GM10266 (cell line): ENCODE results near the gene LGALS8.

ENCODE experiments used
- DNase-seq: peaks from one replicate; pipeline ENCODE4 v3.0.0; 2012; ENCODE audit errors: extremely low spot score
- CTCF ChIP-seq: IDR thresholded peaks from 2 replicates; pipeline ENCODE4 v1.5.1; 2012; ENCODE audit warnings: mild to moderate bottlenecking, low read depth; ENCODE audit not compliant: control insufficient read depth, insufficient read depth; ENCODE audit errors: missing control alignments

Gene LGALS8

GRCh38 chr1:236543065-236543669 is 19.4 kb downstream of the LGALS8 start:
- DNase-seq = no peak
- TF ChIP-seq CTCF = no peak

GRCh38 chr1:236545621-236546169 is 21.9 kb downstream of the LGALS8 start:
- no peak for DNase-seq
- TF ChIP-seq CTCF = no peak

GRCh38 chr1:236548452-236548851 is 24.7 kb downstream of the LGALS8 start:
- DNase-seq = no peak
- no peak for TF ChIP-seq CTCF

- no peak for DNase-seq
- TF ChIP-seq CTCF = no peak
Measured at GRCh38 chr1:236550961-236551851, 27.4 kb downstream of the LGALS8 start.

- TF ChIP-seq CTCF = no peak
- DNase-seq = no peak
Measured at GRCh38 chr1:236552096-236552495, 28.3 kb downstream of the LGALS8 start.

- DNase-seq = no peak
- no peak for TF ChIP-seq CTCF
Measured at GRCh38 chr1:236552901-236553300, 29.1 kb downstream of the LGALS8 start.

- TF ChIP-seq CTCF = no peak
- no peak for DNase-seq
Measured at GRCh38 chr1:236553370-236553769, 29.6 kb downstream of the LGALS8 start.
